NAMALWA (cell line): ENCODE measurements around the gene TRAM2.

Experiments
- DNase-seq: peaks from one replicate; pipeline ENCODE4 v3.0.0-alpha.2; 2015; ENCODE audit warnings: low spot score

Gene TRAM2

DNA sequence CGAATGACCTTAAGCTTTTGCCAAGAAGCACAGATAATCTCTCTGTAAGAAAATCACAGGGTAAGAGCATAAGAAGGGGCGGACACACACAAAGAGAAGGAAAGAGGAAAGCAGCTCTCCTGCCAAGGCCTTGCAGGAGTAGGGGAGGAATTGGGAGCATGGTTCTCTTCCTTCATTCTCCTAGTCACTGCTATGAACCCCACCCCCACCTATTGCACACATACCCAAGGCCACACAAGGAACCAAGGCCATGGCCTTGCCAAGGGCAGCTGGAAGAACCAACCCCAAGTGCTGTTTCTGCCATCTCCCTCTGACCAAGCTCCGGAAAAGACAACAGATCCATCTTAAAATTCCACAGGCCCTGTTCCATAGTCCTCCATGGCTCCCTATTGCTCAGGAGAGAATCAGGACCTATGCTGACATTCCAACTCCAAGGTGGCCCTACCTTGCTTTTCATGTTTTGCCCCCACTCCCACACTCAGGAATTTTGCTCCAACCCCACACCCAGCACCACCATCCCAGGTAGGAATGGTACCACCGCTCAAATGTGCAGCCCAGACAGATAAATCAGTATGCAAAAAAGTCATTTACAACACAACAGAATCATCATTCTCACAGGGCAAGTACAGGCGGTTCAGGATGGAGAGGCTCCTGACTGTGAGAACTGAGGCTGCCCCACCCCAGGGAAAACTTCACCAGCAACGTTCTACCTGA is 31.3 kb downstream of the TRAM2 start:
- no peak for DNase-seq

- no peak for DNase-seq
Observed at GRCh38 chr6:52544602-52545405, 32.1 kb downstream of the TRAM2 start.

DNA sequence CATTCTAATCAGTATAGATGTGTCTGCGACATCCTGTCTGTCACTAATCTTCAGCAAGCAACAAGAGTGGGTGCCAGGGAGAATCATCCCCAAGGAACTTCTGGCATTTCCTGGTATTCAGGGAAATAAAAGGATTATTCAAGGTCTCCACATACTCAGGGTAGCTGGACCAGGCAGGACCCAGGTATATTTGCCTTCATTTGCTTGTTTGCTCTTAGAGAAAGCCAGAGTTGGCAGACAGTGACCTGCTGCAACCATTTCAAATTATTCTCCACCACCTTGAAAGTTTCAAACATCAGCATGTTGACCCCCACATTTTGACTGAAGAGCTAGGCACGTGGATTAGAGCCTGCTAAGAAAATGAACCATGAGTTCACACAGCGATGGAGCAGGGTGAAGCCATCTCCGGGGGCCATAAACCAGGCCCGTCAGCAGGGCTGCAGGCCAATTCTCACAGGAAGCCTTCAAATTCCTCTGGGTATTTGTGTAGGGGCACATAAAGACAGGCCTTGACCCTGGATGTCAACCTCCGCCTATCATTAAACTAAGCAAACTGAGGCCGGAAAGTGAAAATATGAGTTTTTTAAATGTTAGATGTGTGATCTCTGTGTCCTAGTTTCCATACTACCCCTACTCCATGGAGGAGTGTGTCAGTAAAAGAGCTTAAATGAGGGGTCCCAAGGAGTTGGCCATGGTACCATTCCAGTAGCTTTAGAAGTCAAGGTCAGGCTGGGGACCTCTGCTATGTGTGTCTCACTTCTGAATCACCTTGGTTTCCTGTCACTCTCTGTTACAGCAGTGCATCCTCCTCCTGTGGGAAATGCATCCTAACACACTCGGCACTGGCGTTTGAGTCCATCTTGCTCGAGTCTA is 32.9 kb downstream of the TRAM2 start:
- DNase-seq = no peak

DNA sequence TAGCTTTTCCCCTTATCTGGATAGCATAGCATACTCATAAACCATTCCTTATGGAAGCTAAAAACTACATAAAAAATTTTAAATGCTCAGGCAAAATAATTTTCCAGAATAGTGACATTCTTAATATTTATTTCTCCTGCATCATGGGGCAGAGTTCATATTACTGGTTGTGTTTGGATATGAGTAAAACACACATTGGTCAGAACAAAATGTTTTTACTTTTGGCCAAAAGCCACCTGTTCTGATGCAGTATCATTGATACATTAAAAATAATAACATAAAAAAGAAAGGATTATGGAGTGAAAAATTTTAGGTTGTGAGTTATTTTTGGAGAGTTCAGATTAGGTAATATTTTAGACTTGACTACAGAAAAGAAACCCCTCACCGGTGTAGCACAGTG is 33.6 kb downstream of the TRAM2 start:
- no peak for DNase-seq

DNA sequence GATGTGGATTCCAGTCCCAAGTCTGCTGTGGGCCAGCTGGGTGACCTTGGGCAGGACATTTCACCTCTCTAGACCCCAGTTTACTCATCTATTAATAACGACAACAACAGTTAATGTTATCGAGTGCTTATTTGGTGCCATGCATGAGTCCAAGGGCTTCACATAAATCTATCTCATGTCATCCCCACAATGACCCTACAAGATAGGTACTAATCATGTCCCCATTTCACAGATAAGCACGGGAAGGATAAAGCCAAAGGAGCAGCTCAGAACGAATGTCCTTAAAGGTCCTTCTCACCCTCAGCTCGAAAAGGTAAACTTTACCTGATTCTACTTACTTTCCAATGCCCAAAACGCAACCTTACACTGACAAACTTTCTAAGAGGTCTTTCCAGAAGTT is 35.7 kb downstream of the TRAM2 start:
- DNase-seq = no peak

GRCh38 chr6:52540286-52540902 is 36.5 kb downstream of the TRAM2 start:
- no peak for DNase-seq

- no peak for DNase-seq
Observed at GRCh38 chr6:52539607-52540006, 37.3 kb downstream of the TRAM2 start.

GRCh38 chr6:52538901-52539354 is 37.9 kb downstream of the TRAM2 start:
- DNase-seq = no peak

- no peak for DNase-seq
Observed at GRCh38 chr6:52538252-52538900, 38.5 kb downstream of the TRAM2 start.

DNA sequence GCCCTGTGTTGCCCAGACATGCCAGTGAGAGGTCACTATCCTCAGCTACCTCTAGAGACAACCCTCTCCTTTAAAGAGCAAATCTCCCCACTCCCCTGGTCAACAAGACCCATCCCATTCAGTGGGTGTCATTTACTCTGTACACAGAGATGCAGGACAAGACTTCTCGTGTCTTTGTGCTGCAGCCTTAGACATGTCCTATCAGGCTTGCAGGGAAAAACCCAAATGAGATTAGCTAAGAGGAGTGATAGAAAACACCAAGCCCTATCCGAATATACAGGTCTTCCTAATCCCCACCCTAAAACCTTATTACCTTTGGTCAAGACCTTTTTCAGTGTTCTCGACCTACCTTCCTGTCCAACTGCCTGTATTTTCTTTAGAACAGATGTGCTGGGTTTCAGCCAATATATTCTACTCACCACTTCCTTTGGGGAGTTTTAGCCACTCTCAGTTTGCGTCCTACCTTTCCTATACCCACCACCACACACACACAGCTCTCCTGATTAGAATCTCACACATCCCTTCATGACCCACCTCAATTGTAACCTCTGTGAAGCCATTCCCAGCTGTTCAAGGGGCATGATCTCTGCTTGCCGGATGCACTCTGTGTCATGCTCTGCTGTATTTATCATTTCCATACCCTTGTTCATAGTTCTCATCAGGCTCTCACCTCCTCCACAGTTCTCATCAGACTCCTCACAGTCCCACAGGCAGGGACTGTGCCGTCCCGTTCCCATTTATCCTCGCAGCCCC is 39.7 kb downstream of the TRAM2 start:
- peak; percentile 6 for DNase-seq

GRCh38 chr6:52536424-52536916 is 40.4 kb downstream of the TRAM2 start:
- no peak for DNase-seq

GRCh38 chr6:52535711-52536423 is 41.0 kb downstream of the TRAM2 start:
- DNase-seq = no peak

DNA sequence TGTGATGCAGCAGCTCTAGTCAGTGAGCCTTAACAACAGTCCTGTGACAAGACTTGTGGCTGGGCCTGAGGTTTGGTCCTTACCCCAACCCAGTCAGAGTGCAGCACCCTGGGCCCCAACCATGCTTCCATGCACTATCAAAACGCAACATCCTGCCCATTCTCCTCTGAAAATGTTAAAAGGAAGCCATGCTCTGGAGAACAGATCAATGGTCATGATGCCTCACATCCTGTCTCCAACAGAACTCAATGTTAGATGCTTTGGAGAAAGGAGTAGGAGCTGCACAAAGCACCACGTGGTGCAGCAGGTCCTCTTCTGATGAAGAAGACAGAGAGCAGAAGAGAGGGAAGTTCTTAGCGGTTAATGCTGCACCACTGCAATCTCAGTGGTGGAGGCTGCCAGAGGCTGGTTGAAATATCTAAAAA is 41.9 kb downstream of the TRAM2 start:
- DNase-seq = no peak

- DNase-seq = no peak
Observed at GRCh38 chr6:52534363-52534762, 42.5 kb downstream of the TRAM2 start.

DNA sequence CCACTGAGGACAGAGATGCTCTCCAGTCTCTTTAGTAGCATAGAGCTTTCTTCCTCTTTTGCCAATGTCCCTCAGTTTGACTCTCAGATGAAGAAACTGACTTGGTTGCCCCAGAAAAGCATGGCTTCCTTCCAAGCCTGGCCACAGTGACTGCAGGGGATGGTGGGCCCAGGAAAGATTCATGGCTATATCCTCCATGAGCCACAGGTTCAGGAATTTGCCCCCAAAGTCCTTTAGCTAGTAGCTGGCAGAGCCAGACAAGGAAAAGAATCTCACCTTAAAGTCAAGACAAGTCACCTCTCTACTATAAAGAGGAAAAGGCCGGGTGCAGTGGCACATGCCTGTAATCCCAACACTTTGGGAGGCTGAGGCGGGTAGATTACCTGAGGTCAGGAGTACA is 43.4 kb downstream of the TRAM2 start:
- no peak for DNase-seq

DNA sequence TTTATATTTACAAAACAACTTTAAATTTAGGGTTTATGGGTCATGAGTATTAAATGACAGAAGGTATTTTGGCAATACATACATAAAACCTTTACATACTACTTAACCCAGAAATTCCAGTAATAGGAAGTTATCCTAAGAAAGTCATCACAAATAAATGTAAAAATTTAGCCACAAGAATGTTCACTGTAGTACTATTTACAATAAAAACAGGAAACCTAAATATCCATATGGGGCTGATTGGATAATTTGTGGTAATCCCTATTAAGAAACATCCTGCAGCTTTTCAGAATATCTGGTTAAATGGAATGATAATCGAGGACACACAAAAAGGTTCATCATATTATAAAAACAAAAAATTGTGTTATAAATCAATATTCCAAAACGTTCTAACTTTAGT is 44.4 kb downstream of the TRAM2 start:
- DNase-seq = no peak

GRCh38 chr6:52531834-52532233 is 45.0 kb downstream of the TRAM2 start:
- DNase-seq = no peak

DNA sequence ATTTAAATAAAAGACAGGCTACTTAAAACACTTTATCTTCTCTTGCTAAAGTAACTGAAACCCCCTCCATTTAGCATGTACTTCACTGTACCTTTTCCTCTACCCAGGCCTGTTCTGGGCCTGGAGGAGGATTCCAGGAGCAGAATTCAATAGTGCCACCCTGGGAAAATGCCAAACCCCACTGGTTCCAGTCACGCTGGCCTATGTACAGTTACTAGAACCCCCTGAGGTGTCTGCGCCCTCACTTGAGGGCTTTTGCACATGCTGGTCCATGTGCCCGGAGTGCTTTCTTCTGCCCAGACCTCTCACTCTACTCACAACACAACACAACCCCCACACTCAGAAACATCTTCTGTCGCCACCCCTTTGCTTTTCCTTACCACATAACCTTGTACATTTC is 45.5 kb downstream of the TRAM2 start:
- no peak for DNase-seq

GRCh38 chr6:52530351-52530750 is 46.5 kb downstream of the TRAM2 start:
- no peak for DNase-seq

DNA sequence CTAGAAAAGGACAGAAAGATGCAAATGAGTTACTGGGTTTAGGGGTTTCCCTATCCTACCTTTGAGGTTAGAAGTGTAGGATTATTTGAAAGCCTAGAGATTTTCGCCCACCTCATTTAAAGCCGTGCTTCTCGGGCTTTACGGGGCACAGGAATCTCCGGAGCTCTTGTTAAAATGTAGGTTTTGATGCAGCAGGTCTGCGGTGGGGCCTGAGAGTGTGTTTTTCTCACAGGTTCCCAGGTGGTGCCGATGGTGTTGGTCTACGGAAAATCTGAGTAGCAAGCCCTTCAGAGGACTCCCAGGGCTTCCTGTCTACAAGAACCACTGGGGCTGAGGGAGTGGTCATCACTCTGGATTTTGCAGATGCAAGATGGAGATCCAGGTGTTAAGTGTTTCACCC is 47.5 kb downstream of the TRAM2 start:
- no peak for DNase-seq
